Astrocyte (in vitro differentiated cells and primary cell): ENCODE measurements around the gene IMMP2L. TPM values are rescaled to one million over a fixed set of nuclear protein-coding genes. Genes with fewer than 3 reads are reported as not detected.
A peak's percentile ranks its signal among the peaks of the same experiment; 100 is the strongest.

ENCODE experiments used
- DNase-seq: peaks from one replicate; pipeline ENCODE4 v3.0.0-alpha.2; 2010; ENCODE audit warnings: low read depth
- FAIRE-seq: peaks from 2 replicates; lab custom pipeline; 2011; peaks lifted over from hg19 to GRCh38; lab: Jason Lieb, UNC
- H2AFZ ChIP-seq: 2 replicates; pipeline ENCODE4 v1.6.0; 2012; ENCODE audit warnings: low read depth, low read length, inconsistent platforms
- H3K27ac ChIP-seq: 2 replicates; pipeline ENCODE4 v1.5.1; 2011; ENCODE audit warnings: low read depth, low read length, inconsistent platforms
- H3K27me3 ChIP-seq: 2 replicates; pipeline ENCODE4 v1.6.0; 2011; ENCODE audit warnings: low read length, inconsistent platforms; ENCODE audit not compliant: insufficient read depth
- H3K36me3 ChIP-seq: 2 replicates; pipeline ENCODE4 v1.5.1; 2011; ENCODE audit warnings: low read length, inconsistent platforms; ENCODE audit not compliant: insufficient read depth
- H3K4me1 ChIP-seq: 2 replicates; pipeline ENCODE4 v1.5.1; 2011; ENCODE audit warnings: low read length, inconsistent platforms; ENCODE audit not compliant: insufficient read depth
- H3K4me2 ChIP-seq: 2 replicates; pipeline ENCODE4 v1.6.0; 2012; ENCODE audit warnings: low read length, inconsistent platforms
- H3K4me3 ChIP-seq: 2 replicates; pipeline ENCODE4 v1.5.1; 2011; ENCODE audit warnings: low read depth, mild to moderate bottlenecking, low read length, inconsistent platforms; ENCODE audit not compliant: insufficient read depth
- H3K79me2 ChIP-seq: 2 replicates; pipeline ENCODE4 v1.6.0; 2012; ENCODE audit warnings: mild to moderate bottlenecking, low read length, inconsistent platforms; ENCODE audit not compliant: insufficient read depth
- H3K9ac ChIP-seq: 2 replicates; pipeline ENCODE4 v1.6.0; 2012; ENCODE audit warnings: mild to moderate bottlenecking, low read length, inconsistent platforms
- H3K9me3 ChIP-seq: 2 replicates; pipeline ENCODE4 v1.5.1; 2012; ENCODE audit warnings: low read depth, mild to moderate bottlenecking, low read length, inconsistent platforms; ENCODE audit not compliant: insufficient read depth
- H4K20me1 ChIP-seq: 2 replicates; pipeline ENCODE4 v1.6.0; 2012; ENCODE audit warnings: low read length, inconsistent platforms; ENCODE audit not compliant: insufficient read depth
- H3K27ac Mint-ChIP-seq: one replicate; pipeline ENCODE4 v1.8.0; 2021; ENCODE audit warnings: mild to moderate bottlenecking, mixed read lengths; ENCODE audit not compliant: unreplicated experiment
- H3K27me3 Mint-ChIP-seq: one replicate; pipeline ENCODE4 v1.8.0; 2021; ENCODE audit warnings: low read depth, mixed read lengths; ENCODE audit not compliant: unreplicated experiment
- H3K36me3 Mint-ChIP-seq: one replicate; pipeline ENCODE4 v1.8.0; 2021; ENCODE audit warnings: low read depth, mixed read lengths; ENCODE audit not compliant: unreplicated experiment
- H3K4me1 Mint-ChIP-seq: one replicate; pipeline ENCODE4 v1.8.0; 2021; ENCODE audit warnings: low read depth, mixed read lengths; ENCODE audit not compliant: unreplicated experiment
- H3K4me3 Mint-ChIP-seq: one replicate; pipeline ENCODE4 v1.8.0; 2021; ENCODE audit warnings: mild to moderate bottlenecking, moderate library complexity, mixed read lengths; ENCODE audit not compliant: unreplicated experiment
- H3K9me3 Mint-ChIP-seq: one replicate; pipeline ENCODE4 v1.8.0; 2021; ENCODE audit warnings: mild to moderate bottlenecking, mixed read lengths; ENCODE audit not compliant: unreplicated experiment
- CTCF ChIP-seq: IDR thresholded peaks from 2 replicates; pipeline ENCODE4 v1.5.1; 2011; ENCODE audit warnings: low read depth, mild to moderate bottlenecking, inconsistent platforms, low read length, moderate library complexity; ENCODE audit not compliant: insufficient read depth
- EZH2 ChIP-seq: IDR thresholded peaks from 2 replicates; pipeline ENCODE4 v1.6.1; 2012; ENCODE audit warnings: mild to moderate bottlenecking, low read length, inconsistent platforms; ENCODE audit not compliant: insufficient read depth
- total RNA-seq: library from RNA; stranded (reverse); gene quantifications from 2 replicates; pipeline ENCODE4 v1.2.1, GENCODE V29; 2021

The IMMP2L gene
- total RNA-seq, 1 donor from 2014 or later: 13.8 TPM

- H3K4me3 ChIP-seq: no peak overlapping the region
- H3K27me3 ChIP-seq: no peaks in the 10 kb centered on the region
- Mint-ChIP-seq H3K36me3 (no peaks in the 10 kb centered on the region), H3K4me3 (no peak overlapping the region), H3K27me3 (no peaks in the 10 kb centered on the region), H3K9me3 (no peaks in the 10 kb centered on the region), H3K27ac (peak overlapping the region; percentile 38), H3K4me1 (peaks cover 30% of the 10 kb centered on the region)
- no peaks in the 10 kb centered on the region for H3K79me2 ChIP-seq
- H4K20me1 ChIP-seq: no peaks in the 10 kb centered on the region
- DNase-seq (peak; percentile 33), FAIRE-seq (no peak)
- H3K4me1 ChIP-seq: no peaks in the 10 kb centered on the region
- no peaks in the 10 kb centered on the region for H3K36me3 ChIP-seq
- no peak overlapping the region for H3K27ac ChIP-seq
- H3K9ac ChIP-seq: no peak overlapping the region
- H2AFZ ChIP-seq: no peak overlapping the region
- no peak overlapping the region for H3K4me2 ChIP-seq
- no peak for TF ChIP-seq EZH2
- no peak for TF ChIP-seq CTCF
- H3K9me3 ChIP-seq: no peaks in the 10 kb centered on the region
Observed at GRCh38 chr7:110775046-110775445, 787.2 kb downstream of the IMMP2L start.

- Histone ChIP-seq H3K27ac (no peak overlapping the region), H3K9ac (no peak overlapping the region), H3K9me3 (no peaks in the 10 kb centered on the region), H3K36me3 (no peaks in the 10 kb centered on the region), H3K4me3 (no peak overlapping the region), H3K79me2 (no peaks in the 10 kb centered on the region), H2AFZ (no peak overlapping the region), H3K27me3 (no peaks in the 10 kb centered on the region), H4K20me1 (no peaks in the 10 kb centered on the region), H3K4me1 (no peaks in the 10 kb centered on the region), H3K4me2 (no peak overlapping the region)
- FAIRE-seq: no peak
- Mint-ChIP-seq H3K36me3 (no peaks in the 10 kb centered on the region), H3K4me3 (no peak overlapping the region), H3K9me3 (no peaks in the 10 kb centered on the region), H3K4me1 (peaks cover 25% of the 10 kb centered on the region), H3K27ac (no peak overlapping the region), H3K27me3 (no peaks in the 10 kb centered on the region)
- DNase-seq: no peak
- TF ChIP-seq CTCF (no peak), EZH2 (no peak)
Observed at GRCh38 chr7:110774071-110774470, 788.2 kb downstream of the IMMP2L start.

GRCh38 chr7:110772615-110773014, 789.7 kb downstream of the IMMP2L start:
- FAIRE-seq: no peak

More at GRCh38 chr7:110772615-110773014, 789.7 kb downstream of the IMMP2L start:
- H3K4me1 ChIP-seq: no peaks in the 10 kb centered on the region
- no peaks in the 10 kb centered on the region for H3K79me2 ChIP-seq
- no peaks in the 10 kb centered on the region for H3K27me3 Mint-ChIP-seq
- peaks cover 21% of the 10 kb centered on the region for H3K4me1 Mint-ChIP-seq
- H3K27me3 ChIP-seq: no peaks in the 10 kb centered on the region
- no peak overlapping the region for H3K27ac ChIP-seq
- TF ChIP-seq CTCF: no peak
- TF ChIP-seq EZH2: no peak
- no peaks in the 10 kb centered on the region for H3K9me3 ChIP-seq
- no peak overlapping the region for H3K9ac ChIP-seq
- no peaks in the 10 kb centered on the region for H3K9me3 Mint-ChIP-seq
- no peaks in the 10 kb centered on the region for H3K36me3 Mint-ChIP-seq
- H3K4me3 Mint-ChIP-seq: no peak overlapping the region
- DNase-seq: no peak
- no peak overlapping the region for H3K4me2 ChIP-seq
- H3K4me3 ChIP-seq: no peak overlapping the region
- no peaks in the 10 kb centered on the region for H4K20me1 ChIP-seq
- H3K36me3 ChIP-seq: no peaks in the 10 kb centered on the region
- no peak overlapping the region for H2AFZ ChIP-seq
- no peak overlapping the region for H3K27ac Mint-ChIP-seq
